OCI-LY3 (cell line): ENCODE data around the gene NOS1.

ENCODE experiments used
- H2AFZ ChIP-seq: fragments of 200-600, 300-600 bp; shearing (Covaris generic); 2 replicates; pipeline ENCODE4 v1.6.0; 2014; ENCODE audit warnings: antibody characterized with exemption, low read depth, low read length
- H3K27ac ChIP-seq: fragments of 200-600, 300-600 bp; sonication (generic); 2 replicates; pipeline ENCODE4 v1.5.1; 2014; ENCODE audit warnings: mild to moderate bottlenecking, low read length, moderate library complexity, mixed read lengths
- H3K27me3 ChIP-seq: fragments of 200-600, 300-600 bp; sonication (generic); 2 replicates; pipeline ENCODE4 v1.6.1; 2014; ENCODE audit warnings: low read depth, low read length, mixed read lengths
- H3K36me3 ChIP-seq: fragments of 200-600, 300-600 bp; sonication (generic); replicated peaks from 2 replicates; pipeline ENCODE3; 2014; ENCODE audit warnings: low read depth, low read length, mixed read lengths
- H3K4me1 ChIP-seq: fragments of 300-600, 200-600 bp; sonication (generic); 2 replicates; pipeline ENCODE4 v1.6.1; 2014; ENCODE audit warnings: low read length, mixed read lengths
- H3K4me2 ChIP-seq: fragments of 200-600, 300-600 bp; sonication (generic); 2 replicates; pipeline ENCODE4 v1.6.1; 2014; ENCODE audit warnings: low read length, mixed read lengths
- H3K4me3 ChIP-seq: fragments of 300-600, 200-600 bp; sonication (generic); 2 replicates; pipeline ENCODE4 v1.5.1; 2014; ENCODE audit warnings: antibody characterized with exemption, mild to moderate bottlenecking, low read length, moderate library complexity
- H3K79me2 ChIP-seq: fragments of 300-600, 200-600 bp; shearing (Covaris generic); 2 replicates; pipeline ENCODE4 v1.6.1; 2014; ENCODE audit warnings: mild to moderate bottlenecking, low read length, mixed read lengths
- H3K9ac ChIP-seq: fragments of 300-600, 200-600 bp; shearing (Covaris generic); 2 replicates; pipeline ENCODE4 v1.6.0; 2014; ENCODE audit warnings: mild to moderate bottlenecking, low read length, moderate library complexity
- H3K9me3 ChIP-seq: fragments of 200-600, 300-600 bp; shearing (Covaris generic); 2 replicates; pipeline ENCODE4 v1.6.1; 2014; ENCODE audit warnings: low read length, mixed read lengths; ENCODE audit not compliant: insufficient read depth
- H4K20me1 ChIP-seq: fragments of 200-600, 300-600 bp; sonication (generic); 2 replicates; pipeline ENCODE4 v1.6.1; 2016; ENCODE audit warnings: low read length, mixed read lengths; ENCODE audit not compliant: insufficient read depth
- EZH2phosphoT487 ChIP-seq: fragments of 200-600 bp; shearing (Covaris generic); IDR thresholded peaks from 2 replicates; pipeline ENCODE4 v1.6.1; 2018; ENCODE audit warnings: antibody characterized with exemption, mixed run types, low read depth
- TF ChIP-seq, protein P1 (sequence below): fragments of 200-600, 300-600 bp; sonication (generic); IDR thresholded peaks from 2 replicates; pipeline ENCODE4 v1.5.1; 2014; ENCODE audit warnings: antibody characterized with exemption, low read length, low read depth

NOS1 gene

DNA sequence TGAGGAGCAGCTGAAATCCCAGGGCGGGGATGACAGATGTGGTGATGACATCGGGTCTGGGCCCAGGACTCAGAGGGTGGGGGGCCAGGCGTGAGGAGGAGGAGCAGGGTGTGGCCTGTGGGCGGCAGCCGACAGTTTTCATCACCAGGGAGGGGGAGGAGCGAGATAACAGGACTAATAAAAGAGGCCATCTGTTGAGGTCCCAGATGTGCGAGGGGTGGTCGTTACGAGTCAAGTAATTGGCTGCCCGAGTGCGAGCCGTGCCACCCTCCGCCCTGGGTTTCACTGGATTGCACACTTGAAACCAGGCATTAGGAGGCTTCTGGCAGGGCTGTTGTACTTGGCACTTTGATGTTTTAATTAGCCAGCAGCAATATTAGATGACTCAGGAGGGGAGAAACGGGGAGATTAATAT, 67.2 kb downstream of the NOS1 start:
- Histone ChIP-seq H3K27ac (no peak overlapping the region), H3K36me3 (no peaks in the 10 kb centered on the region), H3K9me3 (no peaks in the 10 kb centered on the region), H4K20me1 (no peaks in the 10 kb centered on the region), H3K4me1 (no peaks in the 10 kb centered on the region), H3K79me2 (no peaks in the 10 kb centered on the region), H2AFZ (no peak overlapping the region), H3K4me3 (no peak overlapping the region), H3K9ac (no peak overlapping the region), H3K4me2 (no peak overlapping the region), H3K27me3 (peaks cover 21% of the 10 kb centered on the region; the same call in 1 of the 2 replicates)
- no peak for TF ChIP-seq EZH2phosphoT487
- TF ChIP-seq, protein P1, sequence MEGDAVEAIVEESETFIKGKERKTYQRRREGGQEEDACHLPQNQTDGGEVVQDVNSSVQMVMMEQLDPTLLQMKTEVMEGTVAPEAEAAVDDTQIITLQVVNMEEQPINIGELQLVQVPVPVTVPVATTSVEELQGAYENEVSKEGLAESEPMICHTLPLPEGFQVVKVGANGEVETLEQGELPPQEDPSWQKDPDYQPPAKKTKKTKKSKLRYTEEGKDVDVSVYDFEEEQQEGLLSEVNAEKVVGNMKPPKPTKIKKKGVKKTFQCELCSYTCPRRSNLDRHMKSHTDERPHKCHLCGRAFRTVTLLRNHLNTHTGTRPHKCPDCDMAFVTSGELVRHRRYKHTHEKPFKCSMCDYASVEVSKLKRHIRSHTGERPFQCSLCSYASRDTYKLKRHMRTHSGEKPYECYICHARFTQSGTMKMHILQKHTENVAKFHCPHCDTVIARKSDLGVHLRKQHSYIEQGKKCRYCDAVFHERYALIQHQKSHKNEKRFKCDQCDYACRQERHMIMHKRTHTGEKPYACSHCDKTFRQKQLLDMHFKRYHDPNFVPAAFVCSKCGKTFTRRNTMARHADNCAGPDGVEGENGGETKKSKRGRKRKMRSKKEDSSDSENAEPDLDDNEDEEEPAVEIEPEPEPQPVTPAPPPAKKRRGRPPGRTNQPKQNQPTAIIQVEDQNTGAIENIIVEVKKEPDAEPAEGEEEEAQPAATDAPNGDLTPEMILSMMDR, result no peak

- no peaks in the 10 kb centered on the region for H3K9me3 ChIP-seq
- no peaks in the 10 kb centered on the region for H3K79me2 ChIP-seq
- no peak overlapping the region for H3K9ac ChIP-seq
- H3K4me3 ChIP-seq, result no peak overlapping the region
- peaks cover 24% of the 10 kb centered on the region; the same call in 1 of the 2 replicates for H3K27me3 ChIP-seq
- H3K4me1 ChIP-seq, result no peaks in the 10 kb centered on the region
- H3K27ac ChIP-seq, result no peak overlapping the region
- H3K4me2 ChIP-seq, result no peak overlapping the region
- TF ChIP-seq EZH2phosphoT487, result no peak
- TF ChIP-seq, protein P1, result no peak
- no peak overlapping the region for H2AFZ ChIP-seq
- H3K36me3 ChIP-seq, result no peaks in the 10 kb centered on the region
- no peaks in the 10 kb centered on the region for H4K20me1 ChIP-seq
Observed at GRCh38 chr12:117293510-117293909, 67.9 kb downstream of the NOS1 start.

- Histone ChIP-seq H2AFZ (no peak overlapping the region), H3K4me1 (no peaks in the 10 kb centered on the region), H3K27ac (no peak overlapping the region), H3K9me3 (no peaks in the 10 kb centered on the region), H4K20me1 (no peaks in the 10 kb centered on the region), H3K27me3 (peaks cover 24% of the 10 kb centered on the region; the same call in 1 of the 2 replicates), H3K4me3 (no peak overlapping the region), H3K79me2 (no peaks in the 10 kb centered on the region), H3K36me3 (no peaks in the 10 kb centered on the region), H3K9ac (no peak overlapping the region), H3K4me2 (no peak overlapping the region)
- TF ChIP-seq, protein P1, result no peak
- no peak for TF ChIP-seq EZH2phosphoT487
Observed at GRCh38 chr12:117292688-117293087, 68.7 kb downstream of the NOS1 start.

DNA sequence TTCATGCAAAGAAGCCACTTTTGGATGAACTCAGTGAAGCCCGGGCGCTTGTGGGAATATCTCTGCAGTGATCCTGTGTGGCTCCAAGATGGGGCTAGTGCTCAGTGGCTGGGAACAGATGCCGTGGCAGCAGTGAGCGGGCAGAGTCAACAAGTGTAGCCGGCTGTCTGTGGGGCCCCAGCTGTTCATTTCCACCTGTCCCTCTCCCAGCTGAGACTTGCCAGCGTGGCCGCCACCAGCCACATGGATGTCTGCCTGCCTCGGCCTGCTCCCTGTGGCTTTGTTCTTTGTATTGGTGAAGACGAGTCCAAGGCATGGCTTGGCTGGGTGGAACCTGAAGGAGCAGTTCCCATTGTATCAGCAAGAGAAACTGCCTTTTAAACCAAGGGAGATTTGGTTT, 77.3 kb downstream of the NOS1 start:
- Histone ChIP-seq H3K27me3 (peaks cover 3% of the 10 kb centered on the region; the same call in 1 of the 2 replicates), H3K4me2 (no peak overlapping the region), H3K4me1 (no peaks in the 10 kb centered on the region), H3K9ac (no peak overlapping the region), H3K4me3 (no peak overlapping the region), H3K36me3 (no peaks in the 10 kb centered on the region), H3K27ac (no peak overlapping the region), H3K79me2 (no peaks in the 10 kb centered on the region), H4K20me1 (no peaks in the 10 kb centered on the region), H2AFZ (no peak overlapping the region), H3K9me3 (no peaks in the 10 kb centered on the region)
- TF ChIP-seq EZH2phosphoT487, result no peak
- TF ChIP-seq, protein P1, result no peak
